K562 (cell line): ENCODE results near the gene MYO18B.

Experiments used
- ATF3 ChIP-seq, 2 experiments: fragments of 450-650 bp in 1 of 2; sonication (generic) in 1 of 2; formaldehyde crosslinking in 1 of 2; IDR thresholded peaks in 1 of 2; conservative IDR thresholded peaks in 1 of 2; 2 replicates each; pipeline versions ENCODE4 v1.6.1 to v1.8.1; 2016 to 2023; ENCODE audit warnings: mild to moderate bottlenecking in 2 of 2, moderate library complexity in 2 of 2, inconsistent platforms in 1 of 2, missing genetic modification reagents in 1 of 2
- ATF6 ChIP-seq: sonication (generic); formaldehyde crosslinking; IDR thresholded peaks from 2 replicates; pipeline ENCODE4 v1.4.0; 2020; ENCODE audit warnings: mild to moderate bottlenecking, missing genetic modification reagents
- CREB1 ChIP-seq, 2 experiments: sonication (generic) in 1 of 2; formaldehyde crosslinking in 1 of 2; IDR thresholded peaks; 2 replicates each; pipeline versions ENCODE4 v1.6.1 to v1.8.0; 2012 to 2022; ENCODE audit warnings: inconsistent platforms in 1 of 2, mild to moderate bottlenecking in 1 of 2, missing genetic modification reagents in 1 of 2, moderate library complexity in 1 of 2
- CTBP1 ChIP-seq: fragments of 450-650 bp; IDR thresholded peaks from 2 replicates; pipeline ENCODE4 v1.6.1; 2016; ENCODE audit warnings: borderline replicate concordance
- CTCF ChIP-seq, 3 experiments: IDR thresholded peaks in 2 of 3; conservative IDR thresholded peaks in 1 of 3; 2 replicates each; pipeline ENCODE4 v1.5.1; 2011 to 2012; ENCODE audit warnings: low read length in 3 of 3, mild to moderate bottlenecking in 3 of 3, control low read depth in 2 of 3, improper control_type of control experiment in 1 of 3, inconsistent platforms in 1 of 3, low read depth in 1 of 3, mixed read lengths in 1 of 3, moderate library complexity in 1 of 3; ENCODE audit not compliant: insufficient read depth in 2 of 3
- EGR1 ChIP-seq: fragments of 450-650 bp; conservative IDR thresholded peaks from 2 replicates; pipeline ENCODE4 v1.6.1; 2017; ENCODE audit warnings: mild to moderate bottlenecking
- ELK1 ChIP-seq: sonication (generic); formaldehyde crosslinking; IDR thresholded peaks from 2 replicates; pipeline ENCODE4 v1.8.1; 2022; ENCODE audit warnings: missing genetic modification reagents
- IRF2 ChIP-seq: sonication (generic); formaldehyde crosslinking; IDR thresholded peaks from 2 replicates; pipeline ENCODE4 v1.8.1; 2022; ENCODE audit warnings: mild to moderate bottlenecking, missing genetic modification reagents
- POLR2AphosphoS5 ChIP-seq: IDR thresholded peaks from 2 replicates; pipeline ENCODE4 v1.6.1; 2011; ENCODE audit warnings: mild to moderate bottlenecking, low read depth, low read length, moderate library complexity; ENCODE audit not compliant: control insufficient read depth, insufficient read depth
- RFX5 ChIP-seq: IDR thresholded peaks from 2 replicates; pipeline ENCODE4 v1.6.1; 2011; ENCODE audit warnings: low read depth, mild to moderate bottlenecking, improper control_type of control experiment, low read length
- SMC3 ChIP-seq: conservative IDR thresholded peaks from 2 replicates; pipeline ENCODE4 v1.6.1; 2011; ENCODE audit warnings: low read depth, low read length, improper control_type of control experiment; ENCODE audit not compliant: insufficient read depth
- SRF ChIP-seq, 2 experiments: fragments of 250-450, 450-650 bp in 1 of 2; sonication (Bioruptor Pico) in 1 of 2; sonication (generic) in 1 of 2; formaldehyde crosslinking; IDR thresholded peaks; 2 replicates each; pipeline versions ENCODE4 v1.5.0 to v1.5.1; 2020 to 2022; ENCODE audit warnings: mild to moderate bottlenecking in 1 of 2, missing genetic modification reagents in 1 of 2
- ZFP1 ChIP-seq: fragments of 450-650 bp; formaldehyde crosslinking; IDR thresholded peaks from 2 replicates; pipeline ENCODE4 v1.4.0; 2020; ENCODE audit warnings: mild to moderate bottlenecking, mixed read lengths
- ZNF124 ChIP-seq: sonication (generic); formaldehyde crosslinking; IDR thresholded peaks from 2 replicates; pipeline ENCODE4 v1.8.1; 2022; ENCODE audit warnings: missing genetic modification reagents

GRCh38 chr22:25742918-25743708 is 1.1 kb downstream of the MYO18B start:
- TF ChIP-seq ATF3 (IDR thresholded peaks at IDR 0.05) = no peak
- TF ChIP-seq ATF3 (CRISPR knock-in tag; conservative IDR thresholded peaks at IDR 0.05) = no peak
- no peak for TF ChIP-seq ZNF124
- no peak for TF ChIP-seq CTCF (IDR thresholded peaks at IDR 0.05 in 2 of 3, conservative IDR thresholded peaks at IDR 0.05 in 1 of 3; ENCODE audit: insufficient read depth in 2 of 3, low read depth in 1 of 3, low read length in 3 of 3)
- no peak for TF ChIP-seq ATF6 (CRISPR knock-in tag)
- TF ChIP-seq IRF2 = no peak
- TF ChIP-seq POLR2AphosphoS5 = no peak
- TF ChIP-seq CTBP1 = no peak
- TF ChIP-seq RFX5 = no peak
- TF ChIP-seq SRF (CRISPR knock-in tag; IDR thresholded peaks at IDR 0.05) = no peak
- TF ChIP-seq ZFP1 (CRISPR knock-in tag) = no peak
- no peak for TF ChIP-seq SMC3
- TF ChIP-seq EGR1 = no peak
- no peak for TF ChIP-seq ELK1 (CRISPR knock-in tag)
- TF ChIP-seq CREB1 (IDR thresholded peaks at IDR 0.05) = no peak
- no peak for TF ChIP-seq CREB1 (CRISPR knock-in tag; IDR thresholded peaks at IDR 0.05)
